ENCODE data around the gene RPL28.

RPL28 gene

GRCh38 chr19:55385724-55386492 lies at the start of gene RPL28:
Gene RPL28 (plus strand): TSS chr19:55385932. CDS start chr19:55386358, 426 bp downstream.
- peak; percentile 97 for DNase-seq

GRCh38 chr19:55336101-55336500 lies 49.6 kb upstream of the RPL28 start:
- no peak for DNase-seq

GRCh38 chr19:55339105-55339888 lies 46.4 kb upstream of the RPL28 start, which contains the start of gene KMT5C:
Gene KMT5C (plus strand): TSS chr19:55339876. CDS start chr19:55341937, 2,061 bp downstream.
- peak; percentile 100 for DNase-seq

- DNase-seq, result no peak
Measured at GRCh38 chr19:55339889-55340783, 45.6 kb upstream of the RPL28 start.

DNA sequence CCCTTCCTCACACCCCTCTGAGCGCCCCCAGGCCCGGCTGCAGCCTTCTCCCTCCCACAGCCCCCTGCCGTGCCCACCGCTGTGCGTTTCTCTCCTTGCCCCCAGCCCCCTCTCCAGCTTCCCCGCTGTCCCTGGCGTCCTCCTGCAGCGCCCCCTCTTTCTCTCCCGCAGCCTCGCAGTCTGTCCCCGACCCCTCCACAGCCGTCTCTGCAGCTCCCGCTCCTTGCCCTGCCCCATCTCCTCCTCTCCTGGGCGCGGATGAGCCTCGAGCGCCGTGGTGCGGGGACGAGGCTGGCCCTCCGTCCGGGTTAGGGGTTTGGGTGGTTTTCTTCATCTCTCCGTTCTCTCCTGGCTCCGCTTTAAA lies 45.0 kb upstream of the RPL28 start:
- DNase-seq, result peak; percentile 13

DNA sequence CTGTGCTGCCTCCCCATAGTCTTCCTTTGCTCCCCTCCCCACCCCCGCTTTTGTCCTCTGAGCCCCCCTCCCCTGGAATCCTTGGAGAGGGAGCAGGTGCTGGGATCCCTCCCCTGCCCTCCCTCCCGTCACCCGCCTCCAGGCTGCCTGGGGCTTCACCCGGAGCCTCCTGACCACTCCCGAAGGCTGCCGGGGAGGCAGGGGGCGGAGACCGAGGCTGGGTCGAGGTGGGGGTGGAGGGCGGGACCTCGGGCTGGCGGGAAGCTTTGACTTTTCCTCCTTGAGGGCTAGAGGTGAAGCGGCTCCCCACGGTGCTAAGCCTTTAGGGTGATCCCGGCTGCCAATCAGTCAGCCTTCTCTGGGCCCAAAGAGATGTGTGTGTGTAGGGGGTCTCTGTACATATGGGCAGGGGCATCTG lies 44.6 kb upstream of the RPL28 start:
- peak; percentile 70 for DNase-seq

DNA sequence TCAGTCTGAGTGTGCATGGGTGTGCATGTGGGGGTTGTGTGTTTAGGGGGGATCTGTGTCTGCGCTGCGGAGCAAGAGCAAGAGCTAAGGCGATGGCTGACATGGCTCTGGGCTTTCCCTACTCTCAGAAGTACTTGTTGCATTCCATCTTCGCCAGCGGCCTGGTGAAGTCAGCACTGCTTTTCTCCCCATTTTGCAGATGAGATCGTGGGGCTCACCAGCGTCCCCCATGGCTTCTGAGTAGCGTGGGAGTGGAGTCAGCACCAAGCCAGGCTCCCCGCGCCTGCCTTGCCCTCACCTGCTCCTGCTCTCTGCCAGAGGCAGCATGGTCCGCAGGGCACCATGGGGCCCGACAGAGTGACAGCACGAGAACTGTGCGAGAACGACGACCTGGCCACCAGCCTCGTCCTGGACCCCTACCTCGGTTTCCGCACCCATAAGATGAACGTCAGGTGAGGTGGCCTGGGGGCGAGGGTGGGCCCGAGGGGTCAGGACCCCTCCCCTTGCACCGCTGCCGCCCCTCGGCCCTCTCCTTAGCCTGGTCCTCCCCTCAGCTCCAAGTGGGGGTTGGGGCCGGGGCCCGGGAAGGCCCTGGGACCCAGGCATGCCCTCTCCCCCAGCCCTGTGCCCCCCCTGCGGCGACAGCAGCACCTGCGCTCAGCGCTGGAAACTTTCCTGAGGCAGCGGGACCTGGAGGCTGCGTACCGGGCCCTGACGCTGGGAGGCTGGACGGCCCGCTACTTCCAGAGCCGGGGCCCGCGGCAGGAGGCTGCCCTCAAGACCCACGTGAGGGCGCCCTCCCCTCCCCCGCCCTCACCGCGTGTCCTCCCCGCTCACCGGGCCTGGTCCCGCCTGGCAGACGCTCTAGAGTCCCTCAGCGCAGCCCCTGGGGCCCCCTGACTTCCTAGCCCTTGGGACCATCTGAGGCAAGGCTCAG lies 43.9 kb upstream of the RPL28 start:
- no peak for DNase-seq

GRCh38 chr19:55344444-55344843 lies 41.3 kb upstream of the RPL28 start:
- no peak for DNase-seq

- no peak for DNase-seq
Measured at GRCh38 chr19:55345101-55345817, 40.5 kb upstream of the RPL28 start.

- DNase-seq, result no peak
Measured at GRCh38 chr19:55345818-55346724, 39.7 kb upstream of the RPL28 start.

- no peak for DNase-seq
Measured at GRCh38 chr19:55346725-55347441, 38.8 kb upstream of the RPL28 start.

DNA sequence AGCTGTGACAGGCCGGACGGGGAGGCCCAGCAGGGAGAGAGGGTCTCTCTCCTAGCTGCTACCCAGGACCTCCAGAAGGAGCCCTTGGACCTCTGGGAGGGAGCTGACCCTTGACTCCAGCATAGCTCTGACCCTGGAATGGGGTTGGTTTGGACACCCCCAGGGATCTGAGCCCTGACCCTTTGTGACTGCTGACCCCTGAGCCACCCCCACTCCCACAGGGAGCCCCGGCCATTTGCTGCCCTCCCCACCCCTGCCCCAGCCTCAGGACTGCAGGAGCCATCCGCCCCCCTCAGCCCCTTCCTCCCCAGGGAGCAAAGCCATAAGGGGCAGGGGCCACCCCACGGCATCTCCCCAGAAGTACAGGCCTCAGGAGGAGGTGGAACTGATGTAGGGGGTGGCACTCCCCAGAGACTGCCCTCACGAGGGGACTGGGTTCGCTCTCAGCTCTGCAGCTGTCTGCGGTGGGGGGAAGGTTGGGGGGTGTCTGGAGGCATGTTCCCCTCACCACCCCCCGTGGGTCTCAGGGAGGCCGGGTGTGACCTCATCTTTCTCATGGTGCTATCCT lies 38.2 kb upstream of the RPL28 start:
- DNase-seq, result no peak

- no peak for DNase-seq
Measured at GRCh38 chr19:55348317-55349034, 37.3 kb upstream of the RPL28 start.

- DNase-seq, result no peak
Measured at GRCh38 chr19:55350620-55351315, 35.0 kb upstream of the RPL28 start.

DNA sequence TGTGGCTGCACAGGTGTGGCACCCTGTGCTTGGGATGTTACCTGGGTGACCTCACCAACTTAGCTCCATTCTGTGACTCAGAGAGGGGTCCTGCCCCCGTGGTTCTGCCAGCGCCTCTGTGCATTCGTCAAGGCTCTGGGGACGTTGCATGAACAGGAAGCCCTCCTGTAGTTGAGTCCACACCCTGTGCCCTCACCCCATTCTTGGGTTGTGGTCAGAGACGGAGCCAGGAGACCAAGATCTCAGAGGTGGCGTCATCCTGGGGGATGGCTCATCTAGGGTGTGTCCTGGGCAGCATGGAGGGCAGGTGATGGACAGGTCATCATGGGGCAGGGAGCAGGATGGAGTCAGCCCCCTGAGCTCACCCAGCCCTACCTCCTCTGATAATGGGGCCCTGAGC lies 33.7 kb upstream of the RPL28 start:
- DNase-seq, result no peak

- DNase-seq, result no peak
Measured at GRCh38 chr19:55352549-55353145, 33.1 kb upstream of the RPL28 start.

DNA sequence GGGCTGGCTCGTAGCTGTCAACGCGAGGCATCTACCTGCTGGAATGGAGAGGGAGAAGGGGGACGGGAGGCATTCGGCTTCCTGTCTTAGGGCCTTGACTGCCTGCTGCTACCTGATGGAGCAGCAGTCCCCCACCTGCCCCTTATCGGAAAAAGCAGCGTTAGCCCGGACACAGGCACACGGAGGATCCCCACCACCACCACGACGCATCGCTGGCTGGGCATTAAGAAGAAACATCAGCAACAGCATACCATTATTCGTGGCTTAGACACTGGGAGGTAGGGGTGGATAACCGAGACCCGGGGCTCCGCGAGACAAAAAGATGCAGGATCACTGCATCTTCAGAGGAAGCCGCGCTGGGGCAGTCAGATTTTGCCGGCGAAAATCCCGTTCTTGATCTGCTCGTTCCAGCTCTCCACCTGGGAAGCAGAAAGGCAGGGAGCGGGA lies 32.4 kb upstream of the RPL28 start:
- no peak for DNase-seq

Measured in stimulated activated CD4-positive, alpha-beta T cell treated with anti-CD3 and anti-CD28 coated beads, Interleukin-4, amount 100 ng/mL, for 1 hour (primary cell).